Middle frontal gyrus (tissue), 1 donor: ENCODE data around the gene ZBTB16.

Source experiments
- DNase-seq: peaks from one replicate; pipeline ENCODE4 v3.0.0-alpha.2; 2015; ENCODE audit warnings: low spot score; ENCODE audit errors: extremely low spot score

ZBTB16 gene

GRCh38 chr11:114059278-114059983, at the start of gene ZBTB16:
ZBTB16 (plus strand) TSS chr11:114059711; CDS start chr11:114063301, 3,590 bp downstream.
- DNase-seq, result no peak

GRCh38 chr11:114010931-114011330, 48.6 kb upstream of the ZBTB16 start:
- DNase-seq, result no peak

GRCh38 chr11:114011443-114011842, 48.1 kb upstream of the ZBTB16 start:
- DNase-seq, result no peak

GRCh38 chr11:114015117-114015516, 44.4 kb upstream of the ZBTB16 start:
- DNase-seq, result no peak

- no peak for DNase-seq
These were observed 42.5 kb upstream of the ZBTB16 start for GRCh38 chr11:114016986-114017385.

GRCh38 chr11:114017723-114018122, 41.8 kb upstream of the ZBTB16 start:
- DNase-seq, result no peak

- no peak for DNase-seq
These were observed 40.5 kb upstream of the ZBTB16 start for GRCh38 chr11:114019046-114019445.

GRCh38 chr11:114019574-114019973, 39.9 kb upstream of the ZBTB16 start:
- DNase-seq, result no peak

- DNase-seq, result no peak
These were observed 34.1 kb upstream of the ZBTB16 start for GRCh38 chr11:114025329-114025907.

GRCh38 chr11:114026355-114026754, 33.2 kb upstream of the ZBTB16 start:
- no peak for DNase-seq

GRCh38 chr11:114027391-114027790, 32.1 kb upstream of the ZBTB16 start:
- DNase-seq, result peak; percentile 24

- no peak for DNase-seq
These were observed 31.6 kb upstream of the ZBTB16 start for GRCh38 chr11:114027926-114028325.

GRCh38 chr11:114031246-114031966, 28.1 kb upstream of the ZBTB16 start:
- no peak for DNase-seq

GRCh38 chr11:114031967-114032320, 27.6 kb upstream of the ZBTB16 start:
- DNase-seq, result no peak

GRCh38 chr11:114033066-114033465, 26.4 kb upstream of the ZBTB16 start:
- no peak for DNase-seq

- no peak for DNase-seq
These were observed 25.9 kb upstream of the ZBTB16 start for GRCh38 chr11:114033572-114033971.

- no peak for DNase-seq
These were observed 24.6 kb upstream of the ZBTB16 start for GRCh38 chr11:114034956-114035355.

GRCh38 chr11:114036147-114036811, 23.2 kb upstream of the ZBTB16 start:
- DNase-seq, result no peak

GRCh38 chr11:114036958-114037357, 22.6 kb upstream of the ZBTB16 start:
- DNase-seq, result no peak

GRCh38 chr11:114039551-114039950, 20.0 kb upstream of the ZBTB16 start:
- no peak for DNase-seq

GRCh38 chr11:114040706-114041211, 18.8 kb upstream of the ZBTB16 start:
- no peak for DNase-seq

- DNase-seq, result no peak
These were observed 17.3 kb upstream of the ZBTB16 start for GRCh38 chr11:114042234-114042633.
